AG04450 (cell line): ENCODE data around the gene SST. TPM values are rescaled to one million over a fixed set of nuclear protein-coding genes. Genes with fewer than 3 reads are reported as not detected.

Experiments used
- CTCF ChIA-PET: fragments of 300-600, 350-600 bp; formaldehyde crosslinking; extraction: SDS; loops from one replicate; lab custom pipeline; 2022; ENCODE audit warnings: antibody characterized with exemption, inconsistent platforms; lab: Charles Lee
- POLR2A ChIA-PET: fragments of 350-600 bp; formaldehyde crosslinking; extraction: SDS; loops from one replicate; lab custom pipeline; 2021; ENCODE audit warnings: antibody characterized with exemption, inconsistent platforms; lab: Yijun Ruan, JAX
- DNase-seq: peaks from one replicate; pipeline ENCODE4 v3.0.0-alpha.2; 2011; ENCODE audit warnings: low read depth, low spot score
- H3K27ac ChIP-seq: one replicate; pipeline ENCODE4 v1.5.1; 2012; ENCODE audit warnings: low read depth, low read length, control low read depth
- H3K27me3 ChIP-seq: one replicate; pipeline ENCODE4 v1.6.0; 2012; ENCODE audit warnings: low read length; ENCODE audit not compliant: control insufficient read depth, insufficient read depth
- H3K4me3 ChIP-seq: 2 replicates; pipeline ENCODE4 v1.5.1; 2011; ENCODE audit warnings: mild to moderate bottlenecking, low read depth, low read length, control low read depth
- H3K9me3 ChIP-seq: 2 replicates; pipeline ENCODE4 v1.5.1; 2012; ENCODE audit warnings: low read length; ENCODE audit not compliant: control insufficient read depth, insufficient read depth
- CTCF ChIP-seq: IDR thresholded peaks from 2 replicates; pipeline ENCODE4 v1.5.1; 2011; ENCODE audit warnings: low read depth, low read length, control low read depth, inconsistent platforms
- polyA minus RNA-seq: library from RNA; depleted of rRNA, polyadenylated mRNA; stranded (reverse); fragments of >200 nt; gene quantifications from 2 replicates; pipeline ENCODE4 v1.2.3, GENCODE V29; 2011; rRNA and poly(A)+ RNA removed
- polyA plus RNA-seq: library from polyadenylated mRNA; depleted of rRNA; stranded (reverse); fragments of >200 nt; gene quantifications from 2 replicates; pipeline ENCODE4 v1.2.3, GENCODE V29; 2011; rRNA removed

Gene SST
- not detected in 2 replicates for polyA plus RNA-seq
- not detected in 2 replicates for polyA minus RNA-seq

- ChIA-PET CTCF (interaction anchor here (3.5 to 4.7 kb wide), 3 partner anchors 10 to 351 kb away, joined by 44 to 50 read pairs (median 45); no protein-coding TSS in a partner anchor), POLR2A (no interaction called here)
- Histone ChIP-seq H3K27ac (no peak within 1 kb of the TSS), H3K27me3 (peaks cover 21% of the 10 kb centered on the region), H3K9me3 (no peaks in the 10 kb centered on the region; the same call in 1 of the 2 replicates), H3K4me3 (no peak within 1 kb of the TSS)
- TF ChIP-seq CTCF: no peak
- no peak for DNase-seq
These were observed at the start of gene SST for GRCh38 chr3:187669675-187670504. Gene SST (minus strand): TSS chr3:187670394. CDS start chr3:187670291, 103 bp downstream.

- ChIA-PET POLR2A (no interaction called here), CTCF (interaction anchor here (0.6 to 11.5 kb wide), 5 partner anchors 11 to 1573 kb away, joined by 3 to 119 read pairs (median 12); no protein-coding TSS in a partner anchor)
- DNase-seq: no peak
- Histone ChIP-seq H3K4me3 (no peak overlapping the region), H3K9me3 (no peaks in the 10 kb centered on the region), H3K27me3 (peaks cover 7% of the 10 kb centered on the region), H3K27ac (no peak overlapping the region)
- TF ChIP-seq CTCF: no peak
These were observed 49.6 kb upstream of the SST start for GRCh38 chr3:187719628-187720336.

- POLR2A ChIA-PET: no interaction called here
These were observed 48.6 kb upstream of the SST start for GRCh38 chr3:187718802-187719201.

GRCh38 chr3:187717572-187717971 lies 47.4 kb upstream of the SST start:
- Histone ChIP-seq H3K9me3 (no peaks in the 10 kb centered on the region), H3K27me3 (peaks cover 7% of the 10 kb centered on the region), H3K4me3 (no peak overlapping the region), H3K27ac (no peak overlapping the region)
- DNase-seq: no peak
- TF ChIP-seq CTCF: no peak
- CTCF ChIA-PET: interaction anchor here (1.0 to 11.5 kb wide), 6 partner anchors 38 to 1515 kb away, joined by 3 to 119 read pairs (median 18); no protein-coding TSS in a partner anchor
- POLR2A ChIA-PET: no interaction called here

More at GRCh38 chr3:187718802-187719201, 48.6 kb upstream of the SST start:
- no peak overlapping the region for H3K4me3 ChIP-seq
- H3K27ac ChIP-seq: no peak overlapping the region
- no peaks in the 10 kb centered on the region for H3K9me3 ChIP-seq
- no peak for DNase-seq
- peaks cover 7% of the 10 kb centered on the region for H3K27me3 ChIP-seq
- CTCF ChIA-PET: interaction anchor here (0.9 to 11.5 kb wide), 7 partner anchors 40 to 1514 kb away, joined by 3 to 119 read pairs (median 7); no protein-coding TSS in a partner anchor
- TF ChIP-seq CTCF: no peak
